Activated CD4-positive, alpha-beta T cell treated with anti-CD3 and anti-CD28 coated beads, Interleukin-2, Interleukin-4, amounts not matched to agents 100 ng/mL and 50 ng/mL, durations not matched to agents 16 hours and 8 hours (primary cell): ENCODE data around the gene DNER.
"Not testable (repeated sequence)": the region's sequence is repeated elsewhere in the genome, so short reads cannot be mapped to it uniquely, and the experiment has no call there.

ENCODE experiments used
- DNase-seq: peaks from one replicate; pipeline ENCODE4 v3.0.0-alpha.2; 2020; ENCODE audit warnings: low spot score

DNER gene

GRCh38 chr2:229562472-229563127, 151.8 kb downstream of the DNER start:
- DNase-seq, result no peak

- no peak for DNase-seq
These were observed 154.4 kb downstream of the DNER start for GRCh38 chr2:229559986-229560385.

GRCh38 chr2:229553091-229553490, 161.3 kb downstream of the DNER start:
- DNase-seq, result no peak

- no peak for DNase-seq
These were observed 171.0 kb downstream of the DNER start for GRCh38 chr2:229543176-229543873.

GRCh38 chr2:229539628-229540027, 174.7 kb downstream of the DNER start:
- DNase-seq, result no peak

GRCh38 chr2:229531594-229531993, 182.8 kb downstream of the DNER start:
- no peak for DNase-seq

- DNase-seq, result no peak
These were observed 183.9 kb downstream of the DNER start for GRCh38 chr2:229530434-229530833.

- no peak for DNase-seq
These were observed 185.5 kb downstream of the DNER start for GRCh38 chr2:229528846-229529245.

- DNase-seq, result no peak
These were observed 187.4 kb downstream of the DNER start for GRCh38 chr2:229526951-229527350.

GRCh38 chr2:229524799-229525198, 189.6 kb downstream of the DNER start:
- DNase-seq, result no peak

- no peak for DNase-seq
These were observed 190.7 kb downstream of the DNER start for GRCh38 chr2:229523663-229524062.

GRCh38 chr2:229521576-229521975, 192.8 kb downstream of the DNER start:
- DNase-seq, result no peak

GRCh38 chr2:229520691-229521096, 193.7 kb downstream of the DNER start:
- no peak for DNase-seq

- no peak for DNase-seq
These were observed 194.5 kb downstream of the DNER start for GRCh38 chr2:229519655-229520430.

- DNase-seq, result no peak
These were observed 200.0 kb downstream of the DNER start for GRCh38 chr2:229514273-229514895.

- DNase-seq, result no peak
These were observed 202.8 kb downstream of the DNER start for GRCh38 chr2:229511524-229511923.

- not testable (repeated sequence) for DNase-seq
These were observed 207.7 kb downstream of the DNER start for GRCh38 chr2:229506699-229507098.

GRCh38 chr2:229501051-229501794, 213.1 kb downstream of the DNER start:
- DNase-seq, result no peak

- no peak for DNase-seq
These were observed 222.3 kb downstream of the DNER start for GRCh38 chr2:229492034-229492433.

GRCh38 chr2:229490167-229490566, 224.2 kb downstream of the DNER start:
- DNase-seq, result no peak

- DNase-seq, result no peak
These were observed 225.3 kb downstream of the DNER start for GRCh38 chr2:229489016-229489415.

- no peak for DNase-seq
These were observed 226.1 kb downstream of the DNER start for GRCh38 chr2:229488232-229488631.
